HG03135 (cell line): ENCODE results near the gene PRDM2.

Experiments used
- ATAC-seq: cut with Tn5 transposase; IDR thresholded peaks from one replicate; pipeline ENCODE4 v1.9.1; 2021; ENCODE audit warnings: mild to moderate bottlenecking, moderate library complexity; ENCODE audit not compliant: unreplicated experiment

PRDM2 gene

GRCh38 chr1:13832100-13832499 is 132.1 kb downstream of the PRDM2 start:
- no peak for ATAC-seq

GRCh38 chr1:13832536-13832935 is 132.5 kb downstream of the PRDM2 start:
- ATAC-seq: no peak

- no peak for ATAC-seq
These were observed 136.1 kb downstream of the PRDM2 start for GRCh38 chr1:13836136-13836535.

- no peak for ATAC-seq
These were observed 136.6 kb downstream of the PRDM2 start for GRCh38 chr1:13836631-13837030.

GRCh38 chr1:13838236-13838635 is 138.2 kb downstream of the PRDM2 start:
- ATAC-seq: no peak

- ATAC-seq: no peak
These were observed 142.5 kb downstream of the PRDM2 start for GRCh38 chr1:13842497-13842896.

- no peak for ATAC-seq
These were observed 151.7 kb downstream of the PRDM2 start for GRCh38 chr1:13851726-13852125.

GRCh38 chr1:13855554-13855953 is 155.6 kb downstream of the PRDM2 start:
- no peak for ATAC-seq

- no peak for ATAC-seq
These were observed 160.0 kb downstream of the PRDM2 start for GRCh38 chr1:13860031-13860430.

GRCh38 chr1:13864760-13865159 is 164.8 kb downstream of the PRDM2 start:
- ATAC-seq: no peak

GRCh38 chr1:13865851-13866250 is 165.9 kb downstream of the PRDM2 start:
- ATAC-seq: no peak

GRCh38 chr1:13867603-13868002 is 167.6 kb downstream of the PRDM2 start:
- ATAC-seq: no peak

- ATAC-seq: no peak
These were observed 169.3 kb downstream of the PRDM2 start for GRCh38 chr1:13869172-13869797.

GRCh38 chr1:13871413-13871812 is 171.4 kb downstream of the PRDM2 start:
- ATAC-seq: no peak

GRCh38 chr1:13871886-13872285 is 171.9 kb downstream of the PRDM2 start:
- ATAC-seq: no peak

GRCh38 chr1:13873032-13873431 is 173.0 kb downstream of the PRDM2 start:
- no peak for ATAC-seq
